GM11168 (cell line): ENCODE results near the gene GSDMA.

ENCODE experiments used
- in situ Hi-C: fragments of 300-500 bp; cut with MboI; formaldehyde crosslinking; loops from one replicate; pipeline ENCODE4 v1.12.0; 2022; ENCODE audit warnings: low sequenced_read_pairs; ENCODE audit not compliant: unreplicated experiment

GSDMA gene

DNA sequence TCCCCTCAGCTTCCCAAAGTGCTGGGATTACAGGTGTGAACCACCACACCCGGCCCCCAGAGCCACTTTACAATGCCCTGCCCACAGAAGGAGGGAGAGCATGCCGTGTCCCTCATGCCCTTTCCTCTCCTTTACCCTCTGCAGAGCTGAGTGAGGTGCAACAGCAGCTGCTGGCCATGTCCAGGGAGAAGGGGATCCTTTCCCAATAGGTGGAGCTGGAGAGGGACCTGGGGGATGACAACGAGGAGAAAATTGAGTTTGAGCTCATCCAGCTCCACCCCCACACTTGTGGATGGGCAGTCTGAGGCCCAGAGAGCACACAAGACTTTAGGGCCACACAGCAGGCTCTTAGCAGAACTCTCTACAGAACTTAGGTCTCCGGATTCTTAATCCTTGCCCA lies 7.9 kb upstream of the GSDMA start:
- in situ Hi-C loops, result no loop called here

DNA sequence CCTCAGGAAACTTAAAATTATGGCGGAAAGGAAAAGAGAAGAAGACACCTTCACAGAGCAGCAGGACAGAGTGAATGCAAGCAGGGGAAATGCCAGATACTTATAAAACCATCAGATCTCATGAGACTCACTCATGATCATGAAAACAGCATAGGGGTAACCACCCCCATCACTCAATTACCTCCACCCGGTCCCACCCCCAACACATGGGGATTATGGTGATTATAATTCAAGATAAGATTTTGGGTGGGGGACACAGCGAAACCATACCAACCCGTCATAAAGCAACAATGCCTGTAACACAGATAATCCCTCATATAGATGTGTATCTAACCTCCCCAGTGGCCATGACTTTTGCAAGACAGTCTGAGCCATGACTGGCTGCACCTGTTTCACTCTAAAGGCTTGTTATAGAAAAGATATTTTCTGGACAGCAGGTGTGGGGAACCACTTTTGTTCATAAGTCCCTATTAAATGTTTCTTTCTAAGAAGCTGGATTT lies 7.0 kb upstream of the GSDMA start:
- in situ Hi-C loops, result no loop called here

DNA sequence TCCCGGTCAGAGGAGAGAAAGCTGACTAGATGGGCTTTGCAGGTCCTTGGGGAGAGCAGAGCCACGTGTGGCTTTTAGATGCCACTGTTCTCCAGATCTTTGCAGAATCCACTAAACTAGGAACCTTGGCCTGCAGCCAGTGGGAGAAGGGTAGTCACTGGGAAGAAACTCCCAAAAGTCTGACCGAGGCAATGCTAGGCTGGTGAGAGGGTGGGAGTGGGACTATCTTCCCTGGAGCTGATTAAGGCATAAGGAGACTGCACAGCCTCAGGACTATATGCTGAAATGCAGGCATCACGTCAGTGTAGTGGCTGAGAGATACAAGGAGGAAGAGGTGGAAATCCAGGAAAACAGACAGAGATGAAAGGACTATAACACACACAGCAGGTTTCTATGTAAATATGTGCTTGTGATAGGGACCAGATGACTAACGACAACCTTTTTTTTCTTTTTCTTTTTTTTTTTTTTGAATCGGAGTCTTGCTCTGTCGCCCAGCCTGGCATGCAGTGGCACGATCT lies 2.2 kb upstream of the GSDMA start:
- in situ Hi-C loops, result no loop called here

GRCh38 chr17:39963829-39964228 lies 1.0 kb downstream of the GSDMA start:
- in situ Hi-C loops, result no loop called here

- in situ Hi-C loops, result no loop called here
Measured at GRCh38 chr17:39965017-39965699, 2.4 kb downstream of the GSDMA start.

GRCh38 chr17:39966771-39967170 lies 4.0 kb downstream of the GSDMA start:
- in situ Hi-C loops, result no loop called here

DNA sequence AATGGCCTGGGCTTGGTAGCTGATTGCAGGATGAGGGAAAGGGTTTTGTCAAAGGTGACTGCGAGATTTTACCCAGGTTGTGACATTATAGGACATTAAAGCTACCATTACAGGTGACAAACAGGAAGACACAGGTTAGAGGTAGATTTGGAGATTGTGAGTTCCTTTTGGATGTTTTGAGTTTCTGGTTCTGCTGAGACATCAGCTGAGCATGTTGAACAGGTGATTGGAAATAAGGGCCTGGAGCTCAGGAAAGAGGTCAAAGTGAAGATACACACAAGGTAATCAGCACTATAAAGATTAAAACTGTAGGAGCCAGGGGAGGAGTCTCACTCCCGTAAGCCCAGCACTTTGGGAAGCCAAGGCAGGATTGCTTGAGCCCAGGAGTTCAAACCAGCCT lies 6.0 kb downstream of the GSDMA start:
- in situ Hi-C loops, result no loop called here

GRCh38 chr17:39969375-39969774 lies 6.6 kb downstream of the GSDMA start:
- in situ Hi-C loops, result no loop called here

- in situ Hi-C loops, result no loop called here
Measured at GRCh38 chr17:39970157-39970692, 7.4 kb downstream of the GSDMA start.

GRCh38 chr17:39971076-39971603 lies 8.3 kb downstream of the GSDMA start:
- in situ Hi-C loops, result no loop called here

DNA sequence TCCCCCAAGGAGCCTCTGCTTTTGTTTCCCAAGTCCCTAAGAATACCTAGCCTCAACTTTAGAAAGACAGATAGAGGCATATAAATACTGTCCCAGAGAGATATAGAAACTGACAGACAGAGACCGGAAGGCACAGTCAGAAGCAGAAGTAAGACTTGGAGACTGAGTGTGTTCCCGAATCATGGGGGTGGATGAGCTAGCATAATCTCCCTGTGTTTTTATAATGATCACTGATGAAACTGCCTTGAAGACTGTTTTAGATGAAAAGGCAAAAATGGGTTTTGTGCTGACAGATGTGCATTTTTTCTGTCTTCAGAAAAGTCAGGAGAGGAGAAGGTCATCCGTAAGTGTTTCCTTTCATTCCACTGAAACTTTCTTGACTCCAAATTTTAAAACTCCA lies 9.5 kb downstream of the GSDMA start:
- in situ Hi-C loops, result no loop called here

DNA sequence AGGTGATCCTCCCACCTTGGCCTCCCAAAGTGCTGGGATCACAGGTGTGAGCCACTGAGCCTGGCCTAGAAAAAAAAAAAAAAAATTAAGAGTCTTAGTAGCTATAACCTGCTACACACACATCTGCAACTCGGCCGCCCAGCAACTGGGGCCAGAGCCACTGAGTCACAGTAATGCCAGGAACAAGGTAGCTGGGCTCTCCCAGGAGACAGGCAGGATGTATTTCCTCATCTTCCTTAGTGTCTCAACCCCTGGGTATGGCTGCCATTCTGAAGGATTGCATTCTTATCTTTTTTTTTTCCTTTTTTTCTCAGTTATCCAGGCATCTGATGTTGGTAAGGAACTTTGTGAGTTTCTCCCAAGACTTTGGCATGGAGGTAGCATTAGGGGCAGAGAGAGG lies 10.7 kb downstream of the GSDMA start:
- in situ Hi-C loops, result no loop called here

DNA sequence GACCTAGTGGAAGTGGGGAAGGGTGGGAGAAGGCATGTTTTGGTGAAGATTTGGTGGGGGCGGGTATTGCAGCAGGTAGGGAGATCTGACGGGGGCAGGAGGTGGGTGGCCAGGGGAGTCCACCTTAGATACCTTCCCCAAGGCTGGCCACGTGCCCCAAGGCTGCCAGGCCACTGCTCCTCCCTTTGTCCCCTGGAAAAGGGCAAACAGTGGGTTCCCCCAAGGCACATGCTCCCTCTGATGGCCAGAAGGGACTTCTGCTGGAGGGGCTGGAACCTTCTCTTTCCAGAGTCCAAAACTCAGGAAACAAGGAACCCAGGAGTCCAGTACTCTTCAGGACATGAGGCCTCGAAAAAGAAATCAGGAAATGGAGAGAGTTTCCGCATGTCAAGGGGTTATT lies 11.6 kb downstream of the GSDMA start:
- in situ Hi-C loops, result no loop called here

DNA sequence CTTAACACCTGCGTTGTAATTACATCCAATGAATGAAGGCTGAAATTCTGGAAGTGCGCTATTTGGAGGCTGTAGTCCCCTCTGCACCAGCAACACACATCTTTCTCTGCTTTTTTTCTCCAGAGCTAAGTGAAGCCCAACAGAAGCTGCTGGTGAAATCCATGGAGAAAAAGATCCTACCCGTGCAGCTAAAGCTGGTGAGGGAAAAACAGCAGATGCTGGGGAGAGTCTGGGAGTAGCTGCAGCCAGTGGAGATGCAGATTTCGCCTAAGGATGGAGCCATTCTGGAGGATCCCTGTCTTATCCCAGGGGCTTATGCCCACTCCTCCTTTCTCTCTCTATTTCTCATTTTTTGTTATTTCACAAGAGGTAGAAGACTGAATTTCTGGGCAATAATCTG lies 13.0 kb downstream of the GSDMA start:
- in situ Hi-C loops, result no loop called here

DNA sequence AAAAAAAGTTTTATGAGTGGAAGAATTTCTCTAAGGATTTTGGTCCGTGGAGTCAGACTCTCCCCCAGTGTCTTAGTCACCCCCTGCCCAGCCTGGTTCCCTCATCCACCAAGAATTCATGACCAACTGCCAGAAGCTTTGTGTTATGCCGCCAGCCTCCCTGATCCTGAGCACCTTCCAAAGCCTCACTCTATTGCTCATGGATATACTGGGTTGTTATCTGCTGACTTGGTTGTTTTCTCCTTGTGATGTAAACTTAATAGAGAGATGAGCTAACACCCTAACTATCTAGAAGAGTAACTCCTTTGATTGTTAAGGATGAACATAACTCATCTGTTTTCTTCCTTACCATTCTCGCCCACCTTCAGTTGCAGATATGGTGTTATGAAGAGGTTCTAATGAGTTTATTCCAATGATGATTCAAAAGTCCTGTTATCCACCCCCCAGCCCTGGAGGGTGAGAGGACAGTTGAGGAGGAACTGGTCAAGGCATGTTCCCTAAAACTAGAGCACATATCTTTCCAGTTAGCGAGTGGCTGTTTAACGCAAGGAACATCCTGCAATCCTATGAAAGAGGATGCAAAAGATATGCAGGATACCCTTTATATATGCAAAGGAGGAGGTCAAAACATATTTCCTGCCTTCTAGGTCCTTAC lies 16.3 kb downstream of the GSDMA start:
- in situ Hi-C loops, result no loop called here

DNA sequence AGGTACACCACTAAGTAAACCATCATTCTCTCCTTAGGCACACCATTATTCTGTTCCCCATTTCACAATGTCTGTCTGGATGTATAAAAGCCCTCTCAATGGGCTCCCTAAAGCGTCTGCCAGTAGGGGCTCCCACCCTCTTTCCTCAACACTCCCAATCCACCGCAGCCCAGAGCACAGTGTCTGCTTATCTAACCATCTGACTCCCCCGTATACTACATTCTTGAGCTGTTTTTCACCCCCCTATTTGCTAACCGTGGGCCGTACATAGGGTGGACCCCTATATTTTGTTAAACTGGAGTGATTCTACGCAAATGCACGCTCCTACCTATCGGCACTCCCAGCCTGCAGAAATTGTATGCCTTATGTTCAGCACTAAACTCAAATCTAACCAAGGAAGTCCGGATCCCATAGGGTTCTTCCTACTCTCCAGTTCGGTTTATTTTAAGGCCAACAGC lies 17.1 kb downstream of the GSDMA start:
- in situ Hi-C loops, result loop anchor here (5.0 kb wide), 1 partner anchor 108 kb away; no protein-coding TSS in a partner anchor

- in situ Hi-C loops, result loop anchor here (5.0 kb wide), 1 partner anchor 108 kb away; no protein-coding TSS in a partner anchor
Measured at GRCh38 chr17:39980351-39981206, 17.8 kb downstream of the GSDMA start, which contains the start of gene PSMD3. Gene PSMD3, plus strand, starts transcription at chr17:39980807. Its CDS starts 164 bp downstream, at chr17:39980971.

- in situ Hi-C loops, result loop anchor here (5.0 kb wide), 1 partner anchor 109 kb away; no protein-coding TSS in a partner anchor
Measured at GRCh38 chr17:39981207-39981741, 18.5 kb downstream of the GSDMA start.

- in situ Hi-C loops, result loop anchor here (5.0 kb wide), 1 partner anchor 110 kb away; no protein-coding TSS in a partner anchor
Measured at GRCh38 chr17:39981766-39982375, 19.1 kb downstream of the GSDMA start.
